Breast epithelium (tissue), 4 donors: Measurements from ENCODE around the gene CLCN3. TPM values are rescaled to one million over a fixed set of nuclear protein-coding genes. Genes with fewer than 3 reads are reported as not detected.

Experiments used
- DNase-seq, 2 donors: peaks; one replicate each; pipeline ENCODE4 v3.0.0-alpha.2; 2019; ENCODE audit warnings: low spot score in 2 of 2
- H3K27ac ChIP-seq, 2 donors: fragments of 200-600 bp; sonication (generic) in 1 of 2; one replicate each; pipeline ENCODE4 v1.5.1; 2016 to 2019; ENCODE audit warnings: mild to moderate bottlenecking in 1 of 2
- H3K27me3 ChIP-seq, 2 donors: fragments of 200-600 bp; sonication (generic) in 1 of 2; one replicate each; pipeline versions ENCODE4 v1.5.1 to v1.6.0; 2017 to 2019; ENCODE audit warnings: control low read depth in 1 of 2, mild to moderate bottlenecking in 1 of 2
- H3K36me3 ChIP-seq: fragments of 200-600 bp; one replicate; pipeline ENCODE4 v1.5.1; 2019
- H3K4me1 ChIP-seq, 2 donors: fragments of 200-600 bp; sonication (generic); one replicate each; pipeline ENCODE4 v1.5.1; 2016 to 2019; ENCODE audit warnings: control low read depth in 1 of 2
- H3K4me3 ChIP-seq, 3 donors: fragments of 200-600 bp; sonication (generic); 1 replicate in 2 of 3; 2 replicates in 1 of 3; pipeline ENCODE4 v1.5.1; 2016 to 2019; ENCODE audit warnings: mild to moderate bottlenecking in 3 of 3, moderate library complexity in 2 of 3
- H3K9me3 ChIP-seq, 2 donors: fragments of 200-600 bp; sonication (generic) in 1 of 2; one replicate each; pipeline ENCODE4 v1.5.1; 2016 to 2019; ENCODE audit warnings: control low read depth in 1 of 2
- POLR2A ChIP-seq: fragments of 450-650 bp; IDR thresholded peaks from one replicate; pipeline ENCODE4 v1.6.1; 2016; ENCODE audit warnings: antibody characterized with exemption, mild to moderate bottlenecking, moderate library complexity
- POLR2AphosphoS5 ChIP-seq, 3 donors: sonication (generic); formaldehyde crosslinking; IDR thresholded peaks; one replicate each; pipeline ENCODE4 v1.6.1; 2017; ENCODE audit warnings: antibody characterized with exemption in 3 of 3
- intact Hi-C: fragments of 100-400 bp; cut with DNase I; formaldehyde crosslinking; loops from one replicate; pipeline ENCODE4 v1.15.1; 2023; ENCODE audit warnings: low total_unique reads
- total RNA-seq, 3 donors: library from RNA; depleted of rRNA; stranded (reverse); fragments of >200 nt; gene quantifications; one replicate each; pipeline ENCODE4 v1.1.0, GENCODE V29; 2016
- TF ChIP-seq, protein P1 (sequence below), 3 donors: fragments of 450-650 bp; IDR thresholded peaks; one replicate each; pipeline ENCODE4 v1.5.1; 2016 to 2017; ENCODE audit warnings: antibody characterized with exemption in 3 of 3, mild to moderate bottlenecking in 3 of 3, moderate library complexity in 3 of 3

The CLCN3 gene
- total RNA-seq, 3 donors from 2014 or later = 26.4 to 65.7 (median 32.8) TPM

DNA sequence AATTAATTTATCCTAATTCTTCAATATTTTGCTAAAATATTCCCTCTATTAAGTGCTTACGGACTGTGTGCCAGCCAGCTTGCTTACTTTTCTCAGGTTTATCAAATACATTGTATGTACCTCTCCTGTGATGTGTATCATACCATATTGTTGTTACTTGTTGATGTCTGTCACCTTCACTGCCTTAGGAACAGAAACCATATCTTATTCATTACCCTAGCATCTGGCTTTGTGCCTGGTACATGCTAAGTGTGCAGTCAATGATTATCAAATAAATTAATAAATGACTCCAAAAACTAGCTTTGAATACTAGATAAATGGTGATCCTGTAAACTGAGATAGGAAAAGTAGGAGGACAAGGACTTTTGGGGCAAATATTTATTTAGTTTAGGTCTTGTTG lies 6.9 kb downstream of the CLCN3 start:
- Histone ChIP-seq H3K36me3 (no peaks in the 10 kb centered on the region), H3K9me3 (no peaks in the 10 kb centered on the region), H3K4me1 (no peaks in the 10 kb centered on the region), H3K27me3 (no peaks in the 10 kb centered on the region), H3K27ac (no peak overlapping the region), H3K4me3 (no peak overlapping the region)
- DNase-seq = no peak
- intact Hi-C loops = no loop called here
- TF ChIP-seq, protein P1, sequence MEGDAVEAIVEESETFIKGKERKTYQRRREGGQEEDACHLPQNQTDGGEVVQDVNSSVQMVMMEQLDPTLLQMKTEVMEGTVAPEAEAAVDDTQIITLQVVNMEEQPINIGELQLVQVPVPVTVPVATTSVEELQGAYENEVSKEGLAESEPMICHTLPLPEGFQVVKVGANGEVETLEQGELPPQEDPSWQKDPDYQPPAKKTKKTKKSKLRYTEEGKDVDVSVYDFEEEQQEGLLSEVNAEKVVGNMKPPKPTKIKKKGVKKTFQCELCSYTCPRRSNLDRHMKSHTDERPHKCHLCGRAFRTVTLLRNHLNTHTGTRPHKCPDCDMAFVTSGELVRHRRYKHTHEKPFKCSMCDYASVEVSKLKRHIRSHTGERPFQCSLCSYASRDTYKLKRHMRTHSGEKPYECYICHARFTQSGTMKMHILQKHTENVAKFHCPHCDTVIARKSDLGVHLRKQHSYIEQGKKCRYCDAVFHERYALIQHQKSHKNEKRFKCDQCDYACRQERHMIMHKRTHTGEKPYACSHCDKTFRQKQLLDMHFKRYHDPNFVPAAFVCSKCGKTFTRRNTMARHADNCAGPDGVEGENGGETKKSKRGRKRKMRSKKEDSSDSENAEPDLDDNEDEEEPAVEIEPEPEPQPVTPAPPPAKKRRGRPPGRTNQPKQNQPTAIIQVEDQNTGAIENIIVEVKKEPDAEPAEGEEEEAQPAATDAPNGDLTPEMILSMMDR (IDR thresholded peaks at IDR 0.05) = no peak
- TF ChIP-seq POLR2AphosphoS5 (IDR thresholded peaks at IDR 0.05) (no peak), POLR2A (no peak)

DNA sequence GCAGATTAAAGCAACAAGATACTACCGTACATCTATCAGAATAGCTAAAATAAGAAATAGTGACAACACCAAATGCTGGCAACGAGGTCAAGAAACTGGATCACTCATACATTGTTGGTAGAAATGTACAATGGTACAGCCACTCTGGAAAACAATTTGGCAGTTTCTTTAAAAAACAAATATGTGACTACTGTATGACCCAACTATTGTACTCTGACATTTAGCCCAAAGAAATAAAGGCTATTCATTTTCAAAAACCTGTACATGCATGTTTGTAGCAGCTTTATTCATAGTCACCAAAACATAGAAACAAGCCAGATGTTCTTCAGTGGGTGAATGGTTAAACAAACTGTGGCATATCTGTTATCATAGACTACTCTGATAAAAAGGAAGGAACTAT lies 8.2 kb downstream of the CLCN3 start:
- no peaks in the 10 kb centered on the region for H3K27me3 ChIP-seq
- no peak overlapping the region for H3K27ac ChIP-seq
- no peak for DNase-seq
- intact Hi-C loops = no loop called here
- no peak overlapping the region for H3K4me3 ChIP-seq
- H3K4me1 ChIP-seq = no peaks in the 10 kb centered on the region
- no peaks in the 10 kb centered on the region for H3K9me3 ChIP-seq
- TF ChIP-seq POLR2AphosphoS5 (IDR thresholded peaks at IDR 0.05) (no peak), POLR2A (no peak)
- TF ChIP-seq, protein P1 (IDR thresholded peaks at IDR 0.05) = no peak
- no peaks in the 10 kb centered on the region for H3K36me3 ChIP-seq

- TF ChIP-seq POLR2A = no peak
- no peak for TF ChIP-seq POLR2AphosphoS5 (IDR thresholded peaks at IDR 0.05)
- TF ChIP-seq, protein P1 (IDR thresholded peaks at IDR 0.05) = no peak
- Histone ChIP-seq H3K27me3 (no peaks in the 10 kb centered on the region), H3K4me1 (no peaks in the 10 kb centered on the region), H3K4me3 (no peak overlapping the region), H3K36me3 (no peaks in the 10 kb centered on the region), H3K9me3 (no peaks in the 10 kb centered on the region), H3K27ac (no peak overlapping the region)
- intact Hi-C loops = no loop called here
- no peak for DNase-seq
These were observed 9.7 kb downstream of the CLCN3 start for GRCh38 chr4:169630069-169630468.

GRCh38 chr4:169632896-169633295 lies 12.5 kb downstream of the CLCN3 start:
- TF ChIP-seq POLR2AphosphoS5 (IDR thresholded peaks at IDR 0.05) (no peak), POLR2A (no peak)
- TF ChIP-seq, protein P1 (IDR thresholded peaks at IDR 0.05) = no peak
- intact Hi-C loops = no loop called here

DNA sequence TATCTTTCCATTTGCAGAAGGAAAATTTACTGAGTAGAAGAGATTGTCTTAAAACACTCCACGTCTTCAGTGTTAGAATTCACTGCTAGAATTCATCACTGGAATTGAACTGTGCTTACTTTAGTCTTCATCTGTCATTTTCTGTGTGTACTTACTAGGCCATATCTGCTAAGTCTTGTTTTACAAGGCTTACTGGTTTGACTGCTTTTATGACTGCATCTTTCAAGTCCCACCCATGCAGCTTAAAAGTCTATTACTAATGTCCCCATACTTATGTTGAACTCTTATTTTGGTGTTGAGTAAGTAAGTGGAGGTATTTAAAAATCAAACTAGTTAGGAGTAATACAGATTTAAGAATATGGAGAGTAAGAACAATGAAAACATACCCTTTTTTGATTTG lies 14.6 kb downstream of the CLCN3 start:
- Histone ChIP-seq H3K27ac (no peak overlapping the region), H3K4me3 (no peak overlapping the region), H3K36me3 (no peaks in the 10 kb centered on the region), H3K9me3 (no peaks in the 10 kb centered on the region), H3K4me1 (no peaks in the 10 kb centered on the region), H3K27me3 (no peaks in the 10 kb centered on the region)
- no peak for DNase-seq
- intact Hi-C loops = no loop called here
- no peak for TF ChIP-seq POLR2A
- TF ChIP-seq, protein P1 (IDR thresholded peaks at IDR 0.05) = no peak
- TF ChIP-seq POLR2AphosphoS5 (IDR thresholded peaks at IDR 0.05) = no peak

More at GRCh38 chr4:169632896-169633295, 12.5 kb downstream of the CLCN3 start:
- Histone ChIP-seq H3K27ac (no peak overlapping the region), H3K4me3 (no peak overlapping the region), H3K4me1 (no peaks in the 10 kb centered on the region), H3K36me3 (no peaks in the 10 kb centered on the region), H3K27me3 (no peaks in the 10 kb centered on the region), H3K9me3 (no peaks in the 10 kb centered on the region)
- no peak for DNase-seq
